HepG2 (cell line): ENCODE results near the gene GRHPR. TPM values are rescaled to one million over a fixed set of nuclear protein-coding genes. Genes with fewer than 3 reads are reported as not detected.
"Not testable (repeated sequence)": the region's sequence is repeated elsewhere in the genome, so short reads cannot be mapped to it uniquely, and the experiment has no call there.

ENCODE experiments used
- ATAC-seq: fragments of 200-7000 bp; cut with Tn5 transposase; 3 replicates; pipeline ENCODE4 v1.9.1; 2020; ENCODE audit warnings: mild to moderate bottlenecking, moderate library complexity
- BruUV-seq: library from RNA; stranded (reverse); fragments of 400-500 nt; replicated peaks from 2 replicates; lab custom pipeline; 2021; lab: Mats Ljungman, UMichigan
- CTCF ChIA-PET: fragments of 300-600 bp; formaldehyde crosslinking; extraction: SDS; loops from one replicate; lab custom pipeline; 2021; ENCODE audit warnings: low total read pairs, inconsistent platforms, low intra/inter-chr PET ratio; lab: Yijun Ruan, JAX
- POLR2A ChIA-PET: fragments of 350-600 bp; sonication (Branson Sonifier 250); formaldehyde crosslinking; loops from one replicate; lab custom pipeline; 2020; ENCODE audit warnings: antibody characterized with exemption, inconsistent platforms; lab: Yijun Ruan, JAX
- DNase-seq: peaks from one replicate; pipeline ENCODE4 v3.0.0-alpha.2; 2015; ENCODE audit warnings: low spot score
- FAIRE-seq: peaks from 3 replicates; lab custom pipeline; 2011; peaks lifted over from hg19 to GRCh38; lab: Jason Lieb, UNC
- H2AFZ ChIP-seq: one replicate; pipeline ENCODE4 v1.6.1; 2011; ENCODE audit warnings: low read length, inconsistent platforms
- H3K27ac ChIP-seq: fragments of 300-600 bp; 3 replicates; pipeline ENCODE4 v1.8.0; 2011; ENCODE audit warnings: mixed run types, mild to moderate bottlenecking, mixed read lengths, low read length, inconsistent platforms; ENCODE audit not compliant: insufficient read depth; ENCODE audit errors: extremely low read length
- H3K27me3 ChIP-seq, 2 experiments: fragments of 200-600 bp in 1 of 2; 2 replicates in 1 of 2; 3 replicates in 1 of 2; pipeline versions ENCODE4 v1.6.0 to v1.8.0; 2011; ENCODE audit warnings: low read length in 2 of 2, mild to moderate bottlenecking in 2 of 2, moderate library complexity in 2 of 2, inconsistent platforms in 1 of 2; ENCODE audit not compliant: insufficient read depth in 2 of 2, control insufficient read depth in 1 of 2
- H3K36me3 ChIP-seq, 2 experiments: fragments of 200-600 bp in 1 of 2; replicated peaks in 1 of 2; 2 replicates in 1 of 2; 3 replicates in 1 of 2; pipeline versions ENCODE4 v1.5.1 to v1.8.0; 2011; ENCODE audit warnings: low read length in 2 of 2, inconsistent platforms in 1 of 2; ENCODE audit not compliant: insufficient read depth in 2 of 2, control insufficient read depth in 1 of 2
- H3K4me1 ChIP-seq: 2 replicates; pipeline ENCODE4 v1.5.1; 2012; ENCODE audit warnings: low read length, inconsistent platforms; ENCODE audit not compliant: insufficient read depth
- H3K4me2 ChIP-seq: 2 replicates; pipeline ENCODE4 v1.6.0; 2011; ENCODE audit warnings: low read depth, low read length, inconsistent platforms
- H3K4me3 ChIP-seq, 3 experiments: fragments of 200-600 bp in 1 of 3; sonication (generic), shearing (Covaris generic) in 1 of 3; replicated peaks in 1 of 3; 2 replicates each; pipeline ENCODE4 v1.5.1; 2011 to 2016; ENCODE audit warnings: low read length in 3 of 3, inconsistent platforms in 2 of 3, low read depth in 2 of 3, mild to moderate bottlenecking in 2 of 3, control low read depth in 1 of 3, mixed read lengths in 1 of 3; ENCODE audit not compliant: insufficient read depth in 1 of 3
- H3K79me2 ChIP-seq: one replicate; pipeline ENCODE4 v1.6.1; 2011; ENCODE audit warnings: low read length, inconsistent platforms; ENCODE audit not compliant: insufficient read depth
- H3K9ac ChIP-seq: 2 replicates; pipeline ENCODE4 v1.6.0; 2011; ENCODE audit warnings: mild to moderate bottlenecking, low read depth, low read length, inconsistent platforms; ENCODE audit not compliant: insufficient read depth
- H3K9me3 ChIP-seq: 2 replicates; pipeline ENCODE4 v1.5.1; 2012; ENCODE audit warnings: mild to moderate bottlenecking, low read length
- H4K20me1 ChIP-seq: 2 replicates; pipeline ENCODE4 v1.6.0; 2011; ENCODE audit warnings: inconsistent platforms, mild to moderate bottlenecking, low read length, moderate library complexity; ENCODE audit not compliant: insufficient read depth
- FOSL2 ChIP-seq: sonication (generic); formaldehyde crosslinking; IDR thresholded peaks from 2 replicates; pipeline ENCODE4 v1.4.0; 2020; ENCODE audit warnings: missing genetic modification reagents
- HDAC2 ChIP-seq: sonication (generic); formaldehyde crosslinking; IDR thresholded peaks from 2 replicates; pipeline ENCODE4 v1.4.0; 2020; ENCODE audit warnings: missing genetic modification reagents
- HNF4A ChIP-seq: sonication (generic); formaldehyde crosslinking; IDR thresholded peaks from 2 replicates; pipeline ENCODE4 v1.4.0; 2020; ENCODE audit warnings: missing genetic modification reagents
- HNRNPUL1 ChIP-seq: fragments of 200-400 bp; formaldehyde crosslinking; IDR thresholded peaks from 2 replicates; pipeline ENCODE4 v1.6.1; 2017; ENCODE audit warnings: low read depth, mild to moderate bottlenecking, low read length, moderate library complexity
- JUND ChIP-seq: sonication (generic); formaldehyde crosslinking; IDR thresholded peaks from 2 replicates; pipeline ENCODE4 v1.8.0; 2022; ENCODE audit warnings: mild to moderate bottlenecking, missing genetic modification reagents
- MATR3 ChIP-seq: sonication (generic); formaldehyde crosslinking; IDR thresholded peaks from 2 replicates; pipeline ENCODE4 v1.4.0; 2020; ENCODE audit warnings: missing genetic modification reagents
- NFE2 ChIP-seq: sonication (generic); formaldehyde crosslinking; IDR thresholded peaks from 2 replicates; pipeline ENCODE4 v1.4.0; 2020; ENCODE audit warnings: missing genetic modification reagents
- NFE2L2 ChIP-seq: fragments of 150-350 bp; IDR thresholded peaks from 2 replicates; pipeline ENCODE4 v1.6.1; 2014; ENCODE audit warnings: low read length
- PRPF4 ChIP-seq: fragments of 200-400 bp; formaldehyde crosslinking; IDR thresholded peaks from 2 replicates; pipeline ENCODE4 v1.6.1; 2016; ENCODE audit warnings: low read length, low read depth; ENCODE audit not compliant: poor library complexity, severe bottlenecking
- SMAD9 ChIP-seq: sonication (generic); formaldehyde crosslinking; IDR thresholded peaks from 2 replicates; pipeline ENCODE4 v1.5.1; 2020; ENCODE audit warnings: mild to moderate bottlenecking, missing genetic modification reagents
- ZKSCAN1 ChIP-seq: fragments of 150-350 bp; IDR thresholded peaks from 2 replicates; pipeline ENCODE4 v1.6.1; 2014; ENCODE audit warnings: low read length
- ZMYM3 ChIP-seq: sonication (generic); formaldehyde crosslinking; IDR thresholded peaks from 2 replicates; pipeline ENCODE4 v1.5.1; 2020; ENCODE audit warnings: mild to moderate bottlenecking, missing genetic modification reagents
- ZNF136 ChIP-seq: sonication (generic); formaldehyde crosslinking; IDR thresholded peaks from 2 replicates; pipeline ENCODE4 v1.8.1; 2022; ENCODE audit warnings: low read depth, mild to moderate bottlenecking, moderate library complexity, missing genetic modification reagents
- ZNF367 ChIP-seq: sonication (generic); formaldehyde crosslinking; IDR thresholded peaks from 2 replicates; pipeline ENCODE4 v1.4.0; 2020; ENCODE audit warnings: missing genetic modification reagents, borderline replicate concordance
- WGBS: methylation state at CpG from one replicate; pipeline ENCODE4 v1.1.6; 2017; ENCODE audit warnings: low lambda C conversion rate; 5-methylcytosine and 5-hydroxymethylcytosine counted together
- in situ Hi-C: cut with HindIII; loops from 2 replicates; pipeline ENCODE4 v1.10.0; 2017; ENCODE audit warnings: low pct_unique_long_range_greater_than_20kb; ENCODE audit not compliant: extremely low pct_ligation_motif_present
- intact Hi-C: fragments of 100-400 bp; cut with micrococcal nuclease; formaldehyde crosslinking; loops from one replicate; pipeline ENCODE4 v1.10.0; 2022; ENCODE audit not compliant: unreplicated experiment
- polyA plus RNA-seq, 8 experiments: library from polyadenylated mRNA; depleted of rRNA in 3 of 8; stranded (reverse) in 7 of 8; unstranded in 1 of 8; fragments of >200 nt; fragmentation: Illumina TruSeq in 4 of 8; extraction: Trizol in 4 of 8; gene quantifications; 2 replicates each; pipeline versions ENCODE4 v1.2.1 to v1.2.3, GENCODE V29; 2011 to 2016; ENCODE audit warnings: low read depth in 4 of 8, missing spikeins in 1 of 8, mixed read lengths in 1 of 8; ENCODE audit not compliant: insufficient read depth in 1 of 8
- total RNA-seq, 5 experiments: library from RNA; depleted of rRNA; stranded (reverse); fragments of >200 nt; fragmentation: Illumina TruSeq; extraction: Trizol; gene quantifications; 2 replicates each; pipeline ENCODE4 v1.2.3, GENCODE V29; 2016; ENCODE audit warnings: low read depth in 1 of 5
- TF ChIP-seq, protein P1 (sequence below): sonication (generic); formaldehyde crosslinking; IDR thresholded peaks from 2 replicates; pipeline ENCODE4 v1.5.0; 2020; ENCODE audit warnings: missing genetic modification reagents
- TF ChIP-seq, protein P2 (sequence below): sonication (generic); formaldehyde crosslinking; IDR thresholded peaks from 2 replicates; pipeline ENCODE4 v1.4.0; 2020; ENCODE audit warnings: missing genetic modification reagents
- TF ChIP-seq, protein P3 (sequence below): sonication (generic); formaldehyde crosslinking; IDR thresholded peaks from 2 replicates; pipeline ENCODE4 v1.5.0; 2020; ENCODE audit warnings: mild to moderate bottlenecking, missing genetic modification reagents

Gene GRHPR
- total and polyA plus RNA-seq, 2 of the 13 experiments (the other 11 are each of a cell fraction or from before 2014, with no cell fraction given) = 113 to 115 TPM

- TF ChIP-seq, protein P1, sequence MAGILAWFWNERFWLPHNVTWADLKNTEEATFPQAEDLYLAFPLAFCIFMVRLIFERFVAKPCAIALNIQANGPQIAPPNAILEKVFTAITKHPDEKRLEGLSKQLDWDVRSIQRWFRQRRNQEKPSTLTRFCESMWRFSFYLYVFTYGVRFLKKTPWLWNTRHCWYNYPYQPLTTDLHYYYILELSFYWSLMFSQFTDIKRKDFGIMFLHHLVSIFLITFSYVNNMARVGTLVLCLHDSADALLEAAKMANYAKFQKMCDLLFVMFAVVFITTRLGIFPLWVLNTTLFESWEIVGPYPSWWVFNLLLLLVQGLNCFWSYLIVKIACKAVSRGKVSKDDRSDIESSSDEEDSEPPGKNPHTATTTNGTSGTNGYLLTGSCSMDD (CRISPR knock-in tag) = no peak
- TF ChIP-seq JUND = 0 out of 2 replicates have a peak, but pooled peaks have one; percentile 45
- TF ChIP-seq, protein P2, sequence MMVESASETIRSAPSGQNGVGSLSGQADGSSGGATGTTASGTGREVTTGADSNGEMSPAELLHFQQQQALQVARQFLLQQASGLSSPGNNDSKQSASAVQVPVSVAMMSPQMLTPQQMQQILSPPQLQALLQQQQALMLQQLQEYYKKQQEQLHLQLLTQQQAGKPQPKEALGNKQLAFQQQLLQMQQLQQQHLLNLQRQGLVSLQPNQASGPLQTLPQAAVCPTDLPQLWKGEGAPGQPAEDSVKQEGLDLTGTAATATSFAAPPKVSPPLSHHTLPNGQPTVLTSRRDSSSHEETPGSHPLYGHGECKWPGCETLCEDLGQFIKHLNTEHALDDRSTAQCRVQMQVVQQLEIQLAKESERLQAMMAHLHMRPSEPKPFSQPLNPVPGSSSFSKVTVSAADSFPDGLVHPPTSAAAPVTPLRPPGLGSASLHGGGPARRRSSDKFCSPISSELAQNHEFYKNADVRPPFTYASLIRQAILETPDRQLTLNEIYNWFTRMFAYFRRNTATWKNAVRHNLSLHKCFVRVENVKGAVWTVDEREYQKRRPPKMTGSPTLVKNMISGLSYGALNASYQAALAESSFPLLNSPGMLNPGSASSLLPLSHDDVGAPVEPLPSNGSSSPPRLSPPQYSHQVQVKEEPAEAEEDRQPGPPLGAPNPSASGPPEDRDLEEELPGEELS (CRISPR knock-in tag) = no peak
- TF ChIP-seq, protein P3, sequence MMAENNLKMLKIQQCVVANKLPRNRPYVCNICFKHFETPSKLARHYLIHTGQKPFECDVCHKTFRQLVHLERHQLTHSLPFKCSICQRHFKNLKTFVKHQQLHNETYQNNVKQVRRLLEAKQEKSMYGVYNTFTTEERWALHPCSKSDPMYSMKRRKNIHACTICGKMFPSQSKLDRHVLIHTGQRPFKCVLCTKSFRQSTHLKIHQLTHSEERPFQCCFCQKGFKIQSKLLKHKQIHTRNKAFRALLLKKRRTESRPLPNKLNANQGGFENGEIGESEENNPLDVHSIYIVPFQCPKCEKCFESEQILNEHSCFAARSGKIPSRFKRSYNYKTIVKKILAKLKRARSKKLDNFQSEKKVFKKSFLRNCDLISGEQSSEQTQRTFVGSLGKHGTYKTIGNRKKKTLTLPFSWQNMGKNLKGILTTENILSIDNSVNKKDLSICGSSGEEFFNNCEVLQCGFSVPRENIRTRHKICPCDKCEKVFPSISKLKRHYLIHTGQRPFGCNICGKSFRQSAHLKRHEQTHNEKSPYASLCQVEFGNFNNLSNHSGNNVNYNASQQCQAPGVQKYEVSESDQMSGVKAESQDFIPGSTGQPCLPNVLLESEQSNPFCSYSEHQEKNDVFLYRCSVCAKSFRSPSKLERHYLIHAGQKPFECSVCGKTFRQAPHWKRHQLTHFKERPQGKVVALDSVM = peak; percentile 69; the same call in 1 of the 2 replicates
- peak; percentile 24; the same call in 1 of the 2 replicates for TF ChIP-seq NFE2 (CRISPR knock-in tag)
- no peak for TF ChIP-seq HDAC2
- peak; percentile 58; the same call in 1 of the 2 replicates for TF ChIP-seq NFE2L2
- TF ChIP-seq SMAD9 (CRISPR knock-in tag) = no peak
- peak; percentile 46; the same call in 1 of the 2 replicates for TF ChIP-seq HNF4A (CRISPR knock-in tag)
- TF ChIP-seq ZNF136 (CRISPR knock-in tag) = no peak
- TF ChIP-seq ZNF367 (CRISPR knock-in tag) = no peak
- no peak for TF ChIP-seq MATR3
- peak; percentile 81 for TF ChIP-seq ZMYM3 (CRISPR knock-in tag)
- no peak for TF ChIP-seq ZKSCAN1
- TF ChIP-seq PRPF4 = no peak
- peak; percentile 71 for TF ChIP-seq FOSL2 (CRISPR knock-in tag)
- no peak for TF ChIP-seq HNRNPUL1
Measured at GRCh38 chr9:37471942-37472684, 49.6 kb downstream of the GRHPR start (continued).

DNA sequence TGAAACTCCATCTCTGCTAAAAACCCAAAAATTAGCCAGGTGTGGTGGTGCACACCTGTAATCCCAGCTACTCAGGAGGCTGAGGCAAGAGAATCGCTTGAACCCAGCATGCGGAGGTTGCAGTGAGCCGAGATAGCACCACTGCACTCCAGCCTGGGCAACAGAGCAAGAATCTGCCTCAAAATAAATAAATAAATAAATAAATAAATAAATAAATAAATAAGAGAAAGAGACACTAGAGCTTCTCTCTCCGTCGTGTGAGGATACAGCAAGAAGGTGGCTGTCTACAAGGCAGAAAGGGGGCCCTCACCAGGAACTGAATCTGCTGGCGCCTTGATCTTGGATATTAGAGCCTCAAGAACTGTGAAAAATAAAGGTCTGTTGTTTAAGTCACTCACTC is 51.5 kb downstream of the GRHPR start:
- in situ Hi-C loops, DNase-seq, H3K9ac ChIP-seq, FAIRE-seq, intact Hi-C loops, H3K4me3 ChIP-seq, H2AFZ ChIP-seq, BruUV-seq, H3K27ac ChIP-seq, CTCF ChIA-PET, H4K20me1 ChIP-seq, H3K36me3 ChIP-seq, H3K9me3 ChIP-seq, POLR2A ChIA-PET, H3K4me2 ChIP-seq, H3K27me3 ChIP-seq, H3K79me2 ChIP-seq, ATAC-seq: not testable (repeated sequence)
- WGBS = 56% methylated on average over 6 of the region's 6 CpGs
- H3K4me1 ChIP-seq = peaks cover 34% of the 10 kb centered on the region
